ENCODE results near the gene ABCA13.

The ABCA13 gene

GRCh38 chr7:48380921-48381320 lies 209.7 kb downstream of the ABCA13 start:
- DNase-seq (ENCODE audit: low spot score) = no peak

- no peak for DNase-seq (ENCODE audit: low spot score)
These were observed 210.3 kb downstream of the ABCA13 start for GRCh38 chr7:48381571-48381970.

GRCh38 chr7:48384180-48384752 lies 213.0 kb downstream of the ABCA13 start:
- DNase-seq (ENCODE audit: low spot score) = no peak

GRCh38 chr7:48387932-48388331 lies 216.7 kb downstream of the ABCA13 start:
- no peak for DNase-seq (ENCODE audit: low spot score)

- DNase-seq (ENCODE audit: low spot score) = no peak
These were observed 217.7 kb downstream of the ABCA13 start for GRCh38 chr7:48388911-48389310.

- no peak for DNase-seq (ENCODE audit: low spot score)
These were observed 218.7 kb downstream of the ABCA13 start for GRCh38 chr7:48389977-48390376.

GRCh38 chr7:48390388-48391327 lies 219.4 kb downstream of the ABCA13 start:
- no peak for DNase-seq (ENCODE audit: low spot score)

GRCh38 chr7:48398191-48398590 lies 226.9 kb downstream of the ABCA13 start:
- no peak for DNase-seq (ENCODE audit: low spot score)

- DNase-seq (ENCODE audit: low spot score) = no peak
These were observed 231.5 kb downstream of the ABCA13 start for GRCh38 chr7:48402721-48403120.

- no peak for DNase-seq (ENCODE audit: low spot score)
These were observed 237.5 kb downstream of the ABCA13 start for GRCh38 chr7:48408731-48409130.

GRCh38 chr7:48411619-48412018 lies 240.4 kb downstream of the ABCA13 start:
- no peak for DNase-seq (ENCODE audit: low spot score)

GRCh38 chr7:48414011-48414732 lies 242.9 kb downstream of the ABCA13 start:
- no peak for DNase-seq (ENCODE audit: low spot score)

GRCh38 chr7:48416327-48416908 lies 245.2 kb downstream of the ABCA13 start:
- DNase-seq (ENCODE audit: low spot score) = no peak

- DNase-seq (ENCODE audit: low spot score) = no peak
These were observed 248.1 kb downstream of the ABCA13 start for GRCh38 chr7:48419401-48419800.

GRCh38 chr7:48420206-48420605 lies 248.9 kb downstream of the ABCA13 start:
- no peak for DNase-seq (ENCODE audit: low spot score)

GRCh38 chr7:48421357-48421756 lies 250.1 kb downstream of the ABCA13 start:
- DNase-seq (ENCODE audit: low spot score) = no peak

- no peak for DNase-seq (ENCODE audit: low spot score)
These were observed 253.5 kb downstream of the ABCA13 start for GRCh38 chr7:48424731-48425130.

- no peak for DNase-seq (ENCODE audit: low spot score)
These were observed 255.2 kb downstream of the ABCA13 start for GRCh38 chr7:48426331-48426965.

- no peak for DNase-seq (ENCODE audit: low spot score)
These were observed 255.8 kb downstream of the ABCA13 start for GRCh38 chr7:48426966-48427555.

- DNase-seq (ENCODE audit: low spot score) = no peak
These were observed 256.4 kb downstream of the ABCA13 start for GRCh38 chr7:48427671-48428070.

- no peak for DNase-seq (ENCODE audit: low spot score)
These were observed 256.9 kb downstream of the ABCA13 start for GRCh38 chr7:48428091-48428684.
